Sigmoid colon (tissue), 4 donors: ENCODE measurements around the gene SYTL5.

ENCODE experiments used
- EP300 ChIP-seq, 4 donors: sonication (generic); formaldehyde crosslinking; IDR thresholded peaks; one replicate each; pipeline ENCODE4 v1.6.1; 2017; ENCODE audit warnings: antibody characterized with exemption in 4 of 4
- POLR2A ChIP-seq, 2 donors: fragments of 450-650 bp; IDR thresholded peaks; one replicate each; pipeline ENCODE4 v1.6.1; 2016; ENCODE audit warnings: antibody characterized with exemption in 2 of 2, mild to moderate bottlenecking in 2 of 2, moderate library complexity in 2 of 2
- POLR2AphosphoS5 ChIP-seq, 4 donors: sonication (generic); formaldehyde crosslinking; IDR thresholded peaks; one replicate each; pipeline ENCODE4 v1.6.1; 2017; ENCODE audit warnings: antibody characterized with exemption in 4 of 4
- TF ChIP-seq, protein P1 (sequence below), 4 experiments: fragments of 450-650 bp in 3 of 4; fragments of 200-600 bp in 1 of 4; IDR thresholded peaks; one replicate each; pipeline ENCODE4 v1.5.1; 2016 to 2019; ENCODE audit warnings: antibody characterized with exemption in 4 of 4, mild to moderate bottlenecking in 3 of 4, moderate library complexity in 2 of 4

- TF ChIP-seq EP300 (IDR thresholded peaks at IDR 0.05) (no peak), POLR2AphosphoS5 (IDR thresholded peaks at IDR 0.05) (no peak), POLR2A (IDR thresholded peaks at IDR 0.05) (no peak)
- TF ChIP-seq, protein P1, sequence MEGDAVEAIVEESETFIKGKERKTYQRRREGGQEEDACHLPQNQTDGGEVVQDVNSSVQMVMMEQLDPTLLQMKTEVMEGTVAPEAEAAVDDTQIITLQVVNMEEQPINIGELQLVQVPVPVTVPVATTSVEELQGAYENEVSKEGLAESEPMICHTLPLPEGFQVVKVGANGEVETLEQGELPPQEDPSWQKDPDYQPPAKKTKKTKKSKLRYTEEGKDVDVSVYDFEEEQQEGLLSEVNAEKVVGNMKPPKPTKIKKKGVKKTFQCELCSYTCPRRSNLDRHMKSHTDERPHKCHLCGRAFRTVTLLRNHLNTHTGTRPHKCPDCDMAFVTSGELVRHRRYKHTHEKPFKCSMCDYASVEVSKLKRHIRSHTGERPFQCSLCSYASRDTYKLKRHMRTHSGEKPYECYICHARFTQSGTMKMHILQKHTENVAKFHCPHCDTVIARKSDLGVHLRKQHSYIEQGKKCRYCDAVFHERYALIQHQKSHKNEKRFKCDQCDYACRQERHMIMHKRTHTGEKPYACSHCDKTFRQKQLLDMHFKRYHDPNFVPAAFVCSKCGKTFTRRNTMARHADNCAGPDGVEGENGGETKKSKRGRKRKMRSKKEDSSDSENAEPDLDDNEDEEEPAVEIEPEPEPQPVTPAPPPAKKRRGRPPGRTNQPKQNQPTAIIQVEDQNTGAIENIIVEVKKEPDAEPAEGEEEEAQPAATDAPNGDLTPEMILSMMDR (IDR thresholded peaks at IDR 0.05): no peak
Measured at GRCh38 chrX:38079463-38079862, 73.1 kb downstream of the SYTL5 start.
